Spleen (tissue), 11 donors: ENCODE measurements around the gene OGFRL1. TPM values are rescaled to one million over a fixed set of nuclear protein-coding genes. Genes with fewer than 3 reads are reported as not detected.
A peak's percentile ranks its signal among the peaks of the same experiment; 100 is the strongest.

Experiments used
- DNase-seq: peaks from one replicate; pipeline ENCODE4 v3.0.0-alpha.2; 2020
- H3K27ac ChIP-seq, 8 donors: fragments of 200-600 bp; sonication (generic) in 7 of 8; 1 replicate in 4 of 8; 2 replicates in 4 of 8; pipeline versions ENCODE4 v1.5.0 to v1.8.0; 2016 to 2021; ENCODE audit warnings: inconsistent platforms in 4 of 8, mild to moderate bottlenecking in 4 of 8, moderate library complexity in 1 of 8
- H3K27me3 ChIP-seq, 7 donors: fragments of 200-600 bp; sonication (generic) in 6 of 7; replicated peaks in 1 of 7; 1 replicate in 4 of 7; 2 replicates in 3 of 7; pipeline versions ENCODE4 v1.5.0 to v1.8.0; 2016 to 2021; ENCODE audit warnings: inconsistent platforms in 3 of 7, mild to moderate bottlenecking in 1 of 7
- H3K36me3 ChIP-seq, 6 donors: fragments of 200-600 bp; sonication (generic) in 5 of 6; 1 replicate in 4 of 6; 2 replicates in 2 of 6; pipeline versions ENCODE4 v1.5.0 to v1.8.0; 2016 to 2021; ENCODE audit warnings: inconsistent platforms in 2 of 6
- H3K4me1 ChIP-seq, 6 donors: fragments of 200-600 bp; sonication (generic) in 5 of 6; 1 replicate in 3 of 6; 2 replicates in 3 of 6; pipeline versions ENCODE4 v1.5.0 to v1.8.0; 2016 to 2021; ENCODE audit warnings: inconsistent platforms in 3 of 6
- H3K4me3 ChIP-seq, 8 donors: fragments of 200-600 bp; sonication (generic) in 7 of 8; 1 replicate in 4 of 8; 2 replicates in 4 of 8; pipeline versions ENCODE4 v1.5.0 to v1.8.0; 2016 to 2021; ENCODE audit warnings: inconsistent platforms in 4 of 8, mild to moderate bottlenecking in 4 of 8, moderate library complexity in 2 of 8
- H3K9me3 ChIP-seq, 8 donors: fragments of 200-600 bp; sonication (generic) in 7 of 8; 1 replicate in 4 of 8; 2 replicates in 4 of 8; pipeline versions ENCODE4 v1.5.0 to v1.8.0; 2016 to 2021; ENCODE audit warnings: inconsistent platforms in 4 of 8
- CTCF ChIP-seq, 11 experiments: fragments of 200-600 bp in 7 of 11; fragments of 450-650 bp in 4 of 11; sonication (generic) in 4 of 11; IDR thresholded peaks in 8 of 11; conservative IDR thresholded peaks in 3 of 11; 1 replicate in 7 of 11; 2 replicates in 4 of 11; pipeline versions ENCODE4 v1.4.0 to v1.8.0; 2016 to 2021; ENCODE audit warnings: antibody characterized with exemption in 11 of 11, inconsistent platforms in 4 of 11, mild to moderate bottlenecking in 1 of 11
- POLR2A ChIP-seq, 3 donors: fragments of 450-650 bp; IDR thresholded peaks; one replicate each; pipeline ENCODE4 v1.5.1; 2017; ENCODE audit warnings: antibody characterized with exemption in 3 of 3, mild to moderate bottlenecking in 1 of 3
- POLR2AphosphoS5 ChIP-seq, 3 donors: sonication (generic); formaldehyde crosslinking; IDR thresholded peaks; one replicate each; pipeline ENCODE4 v1.5.1; 2017; ENCODE audit warnings: antibody characterized with exemption in 3 of 3
- WGBS, 5 donors: extraction: QIAGEN DNeasy Blood & Tissue Kit in 3 of 5; methylation state at CpG; one replicate each; pipeline versions ENCODE4 v1.1.5 to v1.1.7; 2013 to 2018; 5-methylcytosine and 5-hydroxymethylcytosine counted together
- intact Hi-C: fragments of 100-400 bp; cut with DNase I; formaldehyde crosslinking; loops from one replicate; pipeline ENCODE4 v1.15.0; 2023; ENCODE audit warnings: low total_unique reads
- polyA plus RNA-seq, 3 donors: library from polyadenylated mRNA; stranded (reverse); fragments of 200-250 nt; gene quantifications; one replicate each; pipeline ENCODE4 v1.2.1, GENCODE V29; 2013
- total RNA-seq, 7 donors: library from RNA; depleted of rRNA in 3 of 7; stranded (reverse); fragments of >200 nt in 3 of 7; fragmentation: NEBNext Ultra II Directional in 4 of 7; extraction: Animal tissue kit (Norgen Biotek cat#: 25700) in 4 of 7; gene quantifications; one replicate each; pipeline versions ENCODE4 v1.1.0 to v1.2.1, GENCODE V29; 2016 to 2021
- donor health status: healthy with polysubstance abuse.
- donor health status: DM: no; HTN: no; CAD: no; lungs with moderate emphysema.
- donor health status: DM: no; HTN: no; CAD: no.
- donor health status: Bipolar disorder and iron deficiency.
- donor health status: healthy.
- donor health status: DM: no; HTN: no; CAD: no.
- donor health status: DM: yes; HTN: yes; CAD: no.

The OGFRL1 gene
- total and polyA plus RNA-seq, 10 donors, result 7.1 to 43.3 (median 24.2) TPM

- H3K9me3 ChIP-seq, result peaks cover 0 to 9% (median 0%) of the 10 kb centered on the region in 8 donors
- intact Hi-C loops, result no loop called here
- DNase-seq, result no peak
- H3K36me3 ChIP-seq, result no peaks in the 10 kb centered on the region
- TF ChIP-seq CTCF (IDR thresholded peaks at IDR 0.05 in 8 of 11, conservative IDR thresholded peaks at IDR 0.05 in 3 of 11) (no peak), POLR2AphosphoS5 (IDR thresholded peaks at IDR 0.05) (no peak), POLR2A (IDR thresholded peaks at IDR 0.05) (no peak)
- no peak overlapping the region for H3K27ac ChIP-seq
- H3K4me1 ChIP-seq, result peaks cover 0 to 12% (median 0%) of the 10 kb centered on the region in 6 donors
- no peaks in the 10 kb centered on the region for H3K27me3 ChIP-seq
- WGBS, 5 donors, result 53 to 93% (median 75%) methylated on average over 2 of the region's 2 CpGs
- no peak overlapping the region for H3K4me3 ChIP-seq
Measured at GRCh38 chr6:71320041-71320440, 31.4 kb downstream of the OGFRL1 start.

- Histone ChIP-seq H3K4me3 (no peak overlapping the region), H3K9me3 (peaks cover 0 to 9% (median 0%) of the 10 kb centered on the region in 8 donors), H3K36me3 (no peaks in the 10 kb centered on the region), H3K27ac (no peak overlapping the region), H3K4me1 (peaks cover 0 to 12% (median 0%) of the 10 kb centered on the region in 6 donors), H3K27me3 (no peaks in the 10 kb centered on the region)
- DNase-seq, result no peak
- TF ChIP-seq POLR2AphosphoS5 (IDR thresholded peaks at IDR 0.05) (no peak), POLR2A (IDR thresholded peaks at IDR 0.05) (no peak), CTCF (IDR thresholded peaks at IDR 0.05 in 8 of 11, conservative IDR thresholded peaks at IDR 0.05 in 3 of 11) (no peak)
- intact Hi-C loops, result no loop called here
Measured at GRCh38 chr6:71321314-71321713, 32.7 kb downstream of the OGFRL1 start.

GRCh38 chr6:71324194-71324785, 35.7 kb downstream of the OGFRL1 start:
- Histone ChIP-seq H3K27me3 (no peaks in the 10 kb centered on the region), H3K36me3 (no peaks in the 10 kb centered on the region), H3K27ac (peak overlapping the region in 3 of 8 donors; percentile 32 to 37 (median 34)), H3K9me3 (no peaks in the 10 kb centered on the region), H3K4me3 (no peak overlapping the region), H3K4me1 (peaks cover 0 to 12% (median 0%) of the 10 kb centered on the region in 6 donors)
- TF ChIP-seq POLR2AphosphoS5 (IDR thresholded peaks at IDR 0.05) (no peak), CTCF (IDR thresholded peaks at IDR 0.05 in 8 of 11, conservative IDR thresholded peaks at IDR 0.05 in 3 of 11) (no peak), POLR2A (IDR thresholded peaks at IDR 0.05) (no peak)
- WGBS, 5 donors, result 53 to 65% (median 57%) methylated on average over 5 of the region's 5 CpGs
- no peak for DNase-seq
- intact Hi-C loops, result no loop called here

GRCh38 chr6:71326611-71327010, 38.0 kb downstream of the OGFRL1 start:
- H3K4me1 ChIP-seq, result peaks cover 0 to 12% (median 0%) of the 10 kb centered on the region in 6 donors
- H3K4me3 ChIP-seq, result no peak overlapping the region
- no peaks in the 10 kb centered on the region for H3K36me3 ChIP-seq
- H3K27me3 ChIP-seq, result no peaks in the 10 kb centered on the region
- TF ChIP-seq POLR2AphosphoS5 (IDR thresholded peaks at IDR 0.05), result no peak
- no peak for TF ChIP-seq CTCF (IDR thresholded peaks at IDR 0.05 in 8 of 11, conservative IDR thresholded peaks at IDR 0.05 in 3 of 11)
- TF ChIP-seq POLR2A (IDR thresholded peaks at IDR 0.05), result no peak
- no peak overlapping the region for H3K27ac ChIP-seq
- H3K9me3 ChIP-seq, result no peaks in the 10 kb centered on the region
- no peak for DNase-seq
- intact Hi-C loops, result no loop called here
